ENCODE measurements around the gene FTCD. TPM values are rescaled to one million over a fixed set of nuclear protein-coding genes. Genes with fewer than 3 reads are reported as not detected.

The FTCD gene
- total RNA-seq, 1 experiment from 2014 or later, result 6.7 TPM

DNA sequence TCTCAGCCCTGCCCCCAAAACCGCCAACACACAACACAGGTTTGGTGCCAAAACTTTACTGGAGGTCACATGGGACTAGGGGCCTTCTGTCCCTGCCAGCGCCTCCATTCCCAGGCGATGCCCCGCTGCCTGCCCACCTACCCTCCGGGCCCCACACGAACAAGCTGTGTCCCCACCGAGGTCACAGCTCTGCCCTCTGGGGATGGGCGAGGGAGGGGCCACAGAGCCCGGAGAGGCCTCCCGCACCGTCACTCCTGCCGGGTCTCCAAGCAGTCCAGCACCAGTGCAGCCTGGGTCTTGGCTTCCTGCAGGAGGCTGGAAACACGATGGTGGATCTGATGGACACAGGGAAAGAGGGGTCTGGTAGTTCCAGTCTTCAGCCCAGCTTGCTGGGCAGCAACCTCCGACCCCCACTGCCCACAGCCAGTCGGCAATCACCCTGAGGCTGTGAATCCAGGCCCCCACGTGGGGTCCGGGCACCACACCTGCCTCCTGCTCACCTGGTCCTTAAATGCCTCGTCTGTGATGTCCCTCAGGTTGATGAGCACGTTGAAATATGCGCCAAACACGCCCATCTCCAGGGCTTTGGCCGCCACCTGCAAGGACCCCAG, 18.5 kb downstream of the FTCD start:
- H2BK120ac ChIP-seq (ENCODE audit: low read depth, low read length, poor library complexity, severe bottlenecking), result no peak overlapping the region
- no peaks in the 10 kb centered on the region for H4K20me1 ChIP-seq (ENCODE audit: control insufficient read depth, insufficient read depth, insufficient read length)
- no peaks in the 10 kb centered on the region for H3K79me2 ChIP-seq (ENCODE audit: insufficient read depth, low read length)
- no peak overlapping the region; the same call in 1 of the 2 replicates for H3K14ac ChIP-seq (ENCODE audit: insufficient read depth, low read length)
- H4K5ac ChIP-seq (ENCODE audit: insufficient read length, low read depth, low read length), result no peak overlapping the region
- WGBS (ENCODE audit: extremely low coverage, insufficient read length, low lambda C conversion rate), result no CpG with 5 or more reads among the region's 22 CpGs
- no peak for DNase-seq
- H3K23me2 ChIP-seq (ENCODE audit: insufficient read length, low read depth, low read length, poor library complexity, severe bottlenecking), result no peaks in the 10 kb centered on the region
- Mint-ChIP-seq H3K27ac (no peak overlapping the region), H3K4me1 (peaks cover 19 to 22% of the 10 kb centered on the region in 2 experiments), H3K36me3 (ENCODE audit: insufficient read depth in 1 of 3, low read depth in 3 of 3) (peaks cover 0 to 3% (median 0%) of the 10 kb centered on the region in 3 experiments; a peak in 2 of 7 replicates), H3K27me3 (ENCODE audit: low read depth) (peaks cover 27% of the 10 kb centered on the region), H3K4me3 (no peak overlapping the region; a peak in 1 of 5 replicates), H3K9me3 (no peaks in the 10 kb centered on the region)
- H2BK15ac ChIP-seq (ENCODE audit: low read depth, low read length), result no peak overlapping the region
- H3K9ac ChIP-seq (ENCODE audit: extremely low read depth, insufficient read length, low read length), result no peak overlapping the region
- H2BK12ac ChIP-seq (ENCODE audit: insufficient read length, low read depth, low read length), result no peak overlapping the region
- H3K4me2 ChIP-seq (ENCODE audit: insufficient read depth, insufficient read length, low read length), result no peak overlapping the region
- H3K27ac ChIP-seq (ENCODE audit: insufficient read length, low read depth, low read length), result no peak overlapping the region
- H4K91ac ChIP-seq (ENCODE audit: insufficient read length, low read depth, low read length), result no peak overlapping the region
- H2BK5ac ChIP-seq (ENCODE audit: insufficient read length, low read length), result no peak overlapping the region
- H3K4me1 ChIP-seq (ENCODE audit: insufficient read depth, low read length), result no peaks in the 10 kb centered on the region
- H3K23ac ChIP-seq (ENCODE audit: insufficient read length, low read depth, low read length), result no peak overlapping the region
- TF ChIP-seq, protein P1, sequence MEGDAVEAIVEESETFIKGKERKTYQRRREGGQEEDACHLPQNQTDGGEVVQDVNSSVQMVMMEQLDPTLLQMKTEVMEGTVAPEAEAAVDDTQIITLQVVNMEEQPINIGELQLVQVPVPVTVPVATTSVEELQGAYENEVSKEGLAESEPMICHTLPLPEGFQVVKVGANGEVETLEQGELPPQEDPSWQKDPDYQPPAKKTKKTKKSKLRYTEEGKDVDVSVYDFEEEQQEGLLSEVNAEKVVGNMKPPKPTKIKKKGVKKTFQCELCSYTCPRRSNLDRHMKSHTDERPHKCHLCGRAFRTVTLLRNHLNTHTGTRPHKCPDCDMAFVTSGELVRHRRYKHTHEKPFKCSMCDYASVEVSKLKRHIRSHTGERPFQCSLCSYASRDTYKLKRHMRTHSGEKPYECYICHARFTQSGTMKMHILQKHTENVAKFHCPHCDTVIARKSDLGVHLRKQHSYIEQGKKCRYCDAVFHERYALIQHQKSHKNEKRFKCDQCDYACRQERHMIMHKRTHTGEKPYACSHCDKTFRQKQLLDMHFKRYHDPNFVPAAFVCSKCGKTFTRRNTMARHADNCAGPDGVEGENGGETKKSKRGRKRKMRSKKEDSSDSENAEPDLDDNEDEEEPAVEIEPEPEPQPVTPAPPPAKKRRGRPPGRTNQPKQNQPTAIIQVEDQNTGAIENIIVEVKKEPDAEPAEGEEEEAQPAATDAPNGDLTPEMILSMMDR (conservative IDR thresholded peaks at IDR 0.05), result no peak
- no peaks in the 10 kb centered on the region for H3K9me3 ChIP-seq (ENCODE audit: control insufficient read depth, low read depth, low read length)
- no peak overlapping the region for H2AK5ac ChIP-seq (ENCODE audit: insufficient read length, low read length)
- no peak overlapping the region for H2AFZ ChIP-seq (ENCODE audit: low read length)
- H2BK20ac ChIP-seq (ENCODE audit: low read depth, low read length, poor library complexity, severe bottlenecking), result no peak overlapping the region
- no peak overlapping the region for H3K56ac ChIP-seq (ENCODE audit: insufficient read length, low read depth, low read length)
- H3T11ph ChIP-seq (ENCODE audit: low read length), result no peak overlapping the region
- no peaks in the 10 kb centered on the region; the same call in 1 of the 2 replicates for H3K27me3 ChIP-seq (ENCODE audit: insufficient read depth, low read length)
- no peak overlapping the region for H3K4ac ChIP-seq (ENCODE audit: low read depth, low read length)
- no peaks in the 10 kb centered on the region for H3K79me1 ChIP-seq (ENCODE audit: insufficient read depth, low read depth, low read length, poor library complexity, severe bottlenecking)
- H4K8ac ChIP-seq (replicated peaks; ENCODE audit: insufficient read length, low read depth, low read length), result no peak overlapping the region
- no peak overlapping the region for H3K18ac ChIP-seq (ENCODE audit: insufficient read length, low read depth, low read length)
